Keratinocyte (primary cell): ENCODE measurements around the gene ZBTB18. TPM values are rescaled to one million over a fixed set of nuclear protein-coding genes. Genes with fewer than 3 reads are reported as not detected.

Experiments used
- DNase-seq: peaks from one replicate; pipeline ENCODE4 v3.0.0-alpha.2; 2011; ENCODE audit warnings: low read depth, missing footprints, low spot score
- FAIRE-seq: peaks from 2 replicates; lab custom pipeline; 2011; peaks lifted over from hg19 to GRCh38; lab: Jason Lieb, UNC
- H2AFZ ChIP-seq: 2 replicates; pipeline ENCODE4 v1.6.0; 2012; ENCODE audit warnings: low read length, control low read depth, inconsistent platforms; ENCODE audit not compliant: control insufficient read depth
- H3K27ac ChIP-seq: 2 replicates; pipeline ENCODE4 v1.5.1; 2011; ENCODE audit warnings: low read length; ENCODE audit not compliant: control insufficient read depth, insufficient read depth
- H3K27me3 ChIP-seq: 3 replicates; pipeline ENCODE4 v1.6.0; 2011; ENCODE audit warnings: low read length; ENCODE audit not compliant: control insufficient read depth, insufficient read depth; ENCODE audit errors: extremely low read depth
- H3K36me3 ChIP-seq, 2 experiments: 2 replicates in 1 of 2; 3 replicates in 1 of 2; pipeline ENCODE4 v1.5.1; 2011; ENCODE audit warnings: low read length in 2 of 2, mild to moderate bottlenecking in 1 of 2; ENCODE audit not compliant: control insufficient read depth in 2 of 2, insufficient read depth in 2 of 2; ENCODE audit errors: extremely low read depth in 1 of 2
- H3K4me1 ChIP-seq: 3 replicates; pipeline ENCODE4 v1.5.1; 2011; ENCODE audit warnings: low read length; ENCODE audit not compliant: control insufficient read depth, insufficient read depth; ENCODE audit errors: extremely low read depth
- H3K4me2 ChIP-seq: 3 replicates; pipeline ENCODE4 v1.6.0; 2011; ENCODE audit warnings: low read depth, low read length; ENCODE audit not compliant: control insufficient read depth, insufficient read depth; ENCODE audit errors: extremely low read depth
- H3K4me3 ChIP-seq, 3 experiments: fragments of 200-600 bp in 1 of 3; sonication (generic) in 1 of 3; 2 replicates in 2 of 3; 3 replicates in 1 of 3; pipeline ENCODE4 v1.5.1; 2011 to 2016; ENCODE audit warnings: low read length in 3 of 3, mild to moderate bottlenecking in 3 of 3, control low read depth in 2 of 3, inconsistent platforms in 1 of 3, low read depth in 1 of 3, mixed read lengths in 1 of 3, mixed run types in 1 of 3, moderate library complexity in 1 of 3; ENCODE audit not compliant: control insufficient read depth in 2 of 3, insufficient read depth in 2 of 3; ENCODE audit errors: extremely low read depth in 1 of 3
- H3K79me2 ChIP-seq: 2 replicates; pipeline ENCODE4 v1.6.0; 2012; ENCODE audit warnings: low read length; ENCODE audit not compliant: control insufficient read depth, insufficient read depth
- H3K9ac ChIP-seq: 3 replicates; pipeline ENCODE4 v1.6.0; 2011; ENCODE audit warnings: low read length; ENCODE audit not compliant: control insufficient read depth, insufficient read depth; ENCODE audit errors: extremely low read depth
- H3K9me1 ChIP-seq: 3 replicates; pipeline ENCODE4 v1.6.0; 2011; ENCODE audit warnings: low read length; ENCODE audit not compliant: control insufficient read depth, insufficient read depth; ENCODE audit errors: extremely low read depth
- H3K9me3 ChIP-seq: 2 replicates; pipeline ENCODE4 v1.5.1; 2012; ENCODE audit warnings: low read depth, low read length; ENCODE audit not compliant: control insufficient read depth
- H4K20me1 ChIP-seq: 3 replicates; pipeline ENCODE4 v1.6.0; 2011; ENCODE audit warnings: low read length; ENCODE audit not compliant: control insufficient read depth, insufficient read depth; ENCODE audit errors: extremely low read depth
- CTCF ChIP-seq, 3 experiments: IDR thresholded peaks in 1 of 3; conservative IDR thresholded peaks in 1 of 3; optimal IDR thresholded peaks in 1 of 3; 2 replicates in 2 of 3; 3 replicates in 1 of 3; pipeline versions ENCODE3 to v1.5.1; 2011; ENCODE audit warnings: low read length in 3 of 3, mild to moderate bottlenecking in 3 of 3, moderate library complexity in 2 of 3, control low read depth in 1 of 3, inconsistent platforms in 1 of 3; ENCODE audit not compliant: insufficient read depth in 2 of 3; ENCODE audit errors: extremely low read depth in 1 of 3
- EZH2 ChIP-seq: IDR thresholded peaks from one replicate; pipeline ENCODE4 v1.6.1; 2012; ENCODE audit warnings: inconsistent platforms, mild to moderate bottlenecking, low read length, moderate library complexity
- dilution Hi-C: fragments of 300-500 bp; cut with MboI; formaldehyde crosslinking; loops from one replicate; pipeline ENCODE4 v1.7.0; 2020; ENCODE audit warnings: low sequenced_read_pairs; ENCODE audit not compliant: extremely low pct_ligation_motif_present
- polyA plus RNA-seq, 5 experiments: library from polyadenylated mRNA; depleted of rRNA in 3 of 5; stranded (reverse) in 3 of 5; stranded (forward) in 1 of 5; unstranded in 1 of 5; fragments of >200 nt; gene quantifications; 1 replicate in 1 of 5; 2 replicates in 3 of 5; 3 replicates in 1 of 5; pipeline versions ENCODE4 v1.2.1 to v1.2.3, GENCODE V29; 2011 to 2012; ENCODE audit warnings: missing spikeins in 2 of 5, low read depth in 1 of 5, low replicate concordance in 1 of 5

Gene ZBTB18
- polyA plus RNA-seq, 1 donor (not counting 4 experiments of a cell fraction or from before 2014, with no cell fraction given) = 5.8 TPM

- no peak for DNase-seq
- dilution Hi-C loops = no loop called here
- Histone ChIP-seq H2AFZ (no peak overlapping the region), H3K27me3 (no peaks in the 10 kb centered on the region), H3K27ac (no peak overlapping the region), H3K9ac (no peak overlapping the region), H3K4me2 (no peak overlapping the region), H3K9me1 (no peaks in the 10 kb centered on the region), H3K79me2 (peaks cover 2% of the 10 kb centered on the region), H3K4me3 (no peak overlapping the region), H3K9me3 (no peaks in the 10 kb centered on the region), H3K4me1 (no peaks in the 10 kb centered on the region), H3K36me3 (peaks cover 3 to 9% of the 10 kb centered on the region in 2 experiments), H4K20me1 (no peaks in the 10 kb centered on the region)
- TF ChIP-seq CTCF (optimal IDR thresholded peaks at IDR 0.05 in 1 of 3, IDR thresholded peaks at IDR 0.05 in 1 of 3, conservative IDR thresholded peaks at IDR 0.05 in 1 of 3; ENCODE audit: extremely low read depth in 1 of 3, insufficient read depth in 2 of 3, low read length in 3 of 3) (no peak), EZH2 (no peak)
- FAIRE-seq = no peak
Observed at GRCh38 chr1:244056577-244056976, 5.5 kb downstream of the ZBTB18 start.

DNA sequence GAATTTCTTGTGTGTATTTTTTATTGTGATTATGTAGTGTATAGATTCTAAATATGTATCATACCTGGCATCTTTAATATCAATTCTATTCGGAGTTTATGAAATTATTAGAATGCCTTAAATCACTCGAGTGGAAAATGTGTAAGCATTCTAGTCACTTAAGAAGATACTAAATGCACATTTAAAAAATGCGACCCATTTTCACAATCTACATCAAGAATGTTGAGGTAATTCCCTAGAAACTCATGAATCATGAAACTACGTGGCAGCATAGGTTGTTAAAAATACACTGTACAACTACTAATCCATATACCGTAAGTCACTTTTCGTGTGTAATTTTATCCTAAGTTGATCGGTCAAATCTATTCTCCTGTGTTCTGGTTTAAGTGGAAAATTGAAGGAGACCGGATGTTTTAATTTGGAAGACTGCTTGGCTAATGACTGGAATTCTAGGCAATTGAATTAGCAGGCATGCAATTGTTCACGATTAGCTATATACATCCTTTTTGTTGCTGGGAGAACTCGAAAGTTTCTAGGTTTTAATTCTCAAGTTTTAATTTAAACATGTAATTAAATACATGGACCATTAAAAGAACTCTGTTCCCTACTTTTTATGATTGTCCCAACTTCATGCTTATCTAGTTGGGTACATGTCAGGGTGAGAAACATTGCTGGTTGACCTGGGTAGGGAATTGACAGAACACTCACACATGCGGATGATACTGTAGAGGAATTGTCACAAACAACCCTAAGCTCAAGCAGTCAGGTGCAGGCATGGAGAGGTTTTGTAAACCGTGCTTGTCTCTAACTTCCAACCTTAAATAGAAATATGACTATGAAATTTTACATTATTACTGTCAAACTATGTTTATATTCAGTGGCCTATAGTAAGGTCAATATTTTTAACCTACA, 6.6 kb downstream of the ZBTB18 start:
- DNase-seq (no peak), FAIRE-seq (no peak)
- H3K27me3 ChIP-seq = no peaks in the 10 kb centered on the region
- H3K79me2 ChIP-seq = no peaks in the 10 kb centered on the region
- no peaks in the 10 kb centered on the region for H3K9me3 ChIP-seq
- peaks cover 3 to 9% of the 10 kb centered on the region in 2 experiments for H3K36me3 ChIP-seq
- H3K9ac ChIP-seq = no peak overlapping the region
- no peak overlapping the region for H3K4me3 ChIP-seq
- H2AFZ ChIP-seq = no peak overlapping the region
- H3K27ac ChIP-seq = no peak overlapping the region
- H3K4me1 ChIP-seq = no peaks in the 10 kb centered on the region
- no peaks in the 10 kb centered on the region for H3K9me1 ChIP-seq
- TF ChIP-seq EZH2 (no peak), CTCF (optimal IDR thresholded peaks at IDR 0.05 in 1 of 3, IDR thresholded peaks at IDR 0.05 in 1 of 3, conservative IDR thresholded peaks at IDR 0.05 in 1 of 3; ENCODE audit: extremely low read depth in 1 of 3, insufficient read depth in 2 of 3, low read length in 3 of 3) (no peak)
- dilution Hi-C loops = no loop called here
- no peaks in the 10 kb centered on the region for H4K20me1 ChIP-seq
- no peak overlapping the region for H3K4me2 ChIP-seq
